Suprapubic skin (tissue), 4 donors: ENCODE measurements around the gene KISS1. TPM values are rescaled to one million over a fixed set of nuclear protein-coding genes. Genes with fewer than 3 reads are reported as not detected.

Source experiments
- DNase-seq, 2 donors: peaks; one replicate each; pipeline ENCODE4 v3.0.0-alpha.2; 2019; ENCODE audit warnings: low spot score in 2 of 2
- H3K27ac ChIP-seq: fragments of 200-600 bp; sonication (generic); one replicate; pipeline ENCODE4 v1.5.1; 2019
- H3K27me3 ChIP-seq: fragments of 200-600 bp; sonication (generic); one replicate; pipeline ENCODE4 v1.5.1; 2019
- H3K36me3 ChIP-seq: fragments of 200-600 bp; sonication (generic); one replicate; pipeline ENCODE4 v1.5.1; 2019
- H3K4me1 ChIP-seq: fragments of 200-600 bp; sonication (generic); one replicate; pipeline ENCODE4 v1.5.1; 2019
- H3K4me3 ChIP-seq: fragments of 200-600 bp; sonication (generic); one replicate; pipeline ENCODE4 v1.5.1; 2019; ENCODE audit warnings: mild to moderate bottlenecking
- H3K9me3 ChIP-seq: fragments of 200-600 bp; sonication (generic); one replicate; pipeline ENCODE4 v1.5.1; 2019
- EP300 ChIP-seq: sonication (generic); formaldehyde crosslinking; IDR thresholded peaks from one replicate; pipeline ENCODE4 v1.6.1; 2017; ENCODE audit warnings: antibody characterized with exemption
- POLR2A ChIP-seq, 2 donors: fragments of 450-650 bp; IDR thresholded peaks; one replicate each; pipeline ENCODE4 v1.6.1; 2017; ENCODE audit warnings: antibody characterized with exemption in 2 of 2, mild to moderate bottlenecking in 2 of 2, moderate library complexity in 2 of 2
- POLR2AphosphoS5 ChIP-seq, 3 donors: sonication (generic); formaldehyde crosslinking; IDR thresholded peaks; one replicate each; pipeline ENCODE4 v1.6.1; 2017; ENCODE audit warnings: antibody characterized with exemption in 3 of 3
- WGBS: methylation state at CpG from one replicate; pipeline ENCODE4 v1.1.5; 2018; 5-methylcytosine and 5-hydroxymethylcytosine counted together
- total RNA-seq, 4 donors: library from RNA; depleted of rRNA; stranded (reverse); fragments of >200 nt; gene quantifications; one replicate each; pipeline ENCODE4 v1.1.0, GENCODE V29; 2016
- TF ChIP-seq, protein P1 (sequence below), 2 donors: fragments of 200-600 bp in 1 of 2; fragments of 450-650 bp in 1 of 2; sonication (generic) in 1 of 2; IDR thresholded peaks; one replicate each; pipeline ENCODE4 v1.5.1; 2016 to 2019; ENCODE audit warnings: antibody characterized with exemption in 2 of 2, mild to moderate bottlenecking in 1 of 2, moderate library complexity in 1 of 2

The KISS1 gene
- total RNA-seq, 4 donors from 2014 or later: not detected

DNA sequence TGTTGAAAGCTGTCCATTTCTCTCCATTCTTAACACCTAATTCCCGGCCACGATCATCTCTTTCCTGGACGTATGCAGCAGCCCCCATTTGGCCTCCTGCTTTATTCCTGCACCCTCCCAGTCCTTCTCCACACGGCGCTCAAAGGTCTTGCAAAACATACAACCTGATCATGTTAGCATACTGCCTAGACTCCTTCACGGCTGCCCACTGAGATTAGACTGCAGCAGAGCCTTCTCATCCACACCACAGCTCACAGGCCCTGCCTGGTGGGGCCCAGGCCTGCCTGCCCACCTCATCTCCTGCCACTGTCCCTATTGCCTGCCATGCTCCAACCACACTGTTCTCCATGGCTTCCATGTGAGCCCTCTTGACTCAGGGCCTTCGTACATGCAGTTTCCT lies 14.8 kb upstream of the KISS1 start:
- no peaks in the 10 kb centered on the region for H3K27me3 ChIP-seq
- peak; percentile 40 to 50 for DNase-seq
- TF ChIP-seq POLR2A (IDR thresholded peaks at IDR 0.05) (no peak), POLR2AphosphoS5 (IDR thresholded peaks at IDR 0.05) (no peak), EP300 (no peak)
- TF ChIP-seq, protein P1, sequence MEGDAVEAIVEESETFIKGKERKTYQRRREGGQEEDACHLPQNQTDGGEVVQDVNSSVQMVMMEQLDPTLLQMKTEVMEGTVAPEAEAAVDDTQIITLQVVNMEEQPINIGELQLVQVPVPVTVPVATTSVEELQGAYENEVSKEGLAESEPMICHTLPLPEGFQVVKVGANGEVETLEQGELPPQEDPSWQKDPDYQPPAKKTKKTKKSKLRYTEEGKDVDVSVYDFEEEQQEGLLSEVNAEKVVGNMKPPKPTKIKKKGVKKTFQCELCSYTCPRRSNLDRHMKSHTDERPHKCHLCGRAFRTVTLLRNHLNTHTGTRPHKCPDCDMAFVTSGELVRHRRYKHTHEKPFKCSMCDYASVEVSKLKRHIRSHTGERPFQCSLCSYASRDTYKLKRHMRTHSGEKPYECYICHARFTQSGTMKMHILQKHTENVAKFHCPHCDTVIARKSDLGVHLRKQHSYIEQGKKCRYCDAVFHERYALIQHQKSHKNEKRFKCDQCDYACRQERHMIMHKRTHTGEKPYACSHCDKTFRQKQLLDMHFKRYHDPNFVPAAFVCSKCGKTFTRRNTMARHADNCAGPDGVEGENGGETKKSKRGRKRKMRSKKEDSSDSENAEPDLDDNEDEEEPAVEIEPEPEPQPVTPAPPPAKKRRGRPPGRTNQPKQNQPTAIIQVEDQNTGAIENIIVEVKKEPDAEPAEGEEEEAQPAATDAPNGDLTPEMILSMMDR (IDR thresholded peaks at IDR 0.05): no peak
- H3K4me3 ChIP-seq: no peak overlapping the region
- H3K27ac ChIP-seq: no peak overlapping the region
- H3K36me3 ChIP-seq: no peaks in the 10 kb centered on the region
- no peaks in the 10 kb centered on the region for H3K9me3 ChIP-seq
- 87% methylated on average over 7 of the region's 7 CpGs for WGBS
- H3K4me1 ChIP-seq: peaks cover 22% of the 10 kb centered on the region

- Histone ChIP-seq H3K27me3 (no peaks in the 10 kb centered on the region), H3K4me1 (peaks cover 17% of the 10 kb centered on the region), H3K36me3 (no peaks in the 10 kb centered on the region), H3K9me3 (no peaks in the 10 kb centered on the region), H3K4me3 (no peak overlapping the region), H3K27ac (no peak overlapping the region)
- TF ChIP-seq, protein P1 (IDR thresholded peaks at IDR 0.05): peak; percentile 40 to 93
- TF ChIP-seq POLR2AphosphoS5 (IDR thresholded peaks at IDR 0.05): no peak
- TF ChIP-seq EP300: no peak
- no peak for TF ChIP-seq POLR2A (IDR thresholded peaks at IDR 0.05)
- 15% methylated on average over 12 of the region's 13 CpGs for WGBS
- peak; percentile 73 to 87 for DNase-seq
Measured at GRCh38 chr1:204207136-204207616, 10.9 kb upstream of the KISS1 start.

DNA sequence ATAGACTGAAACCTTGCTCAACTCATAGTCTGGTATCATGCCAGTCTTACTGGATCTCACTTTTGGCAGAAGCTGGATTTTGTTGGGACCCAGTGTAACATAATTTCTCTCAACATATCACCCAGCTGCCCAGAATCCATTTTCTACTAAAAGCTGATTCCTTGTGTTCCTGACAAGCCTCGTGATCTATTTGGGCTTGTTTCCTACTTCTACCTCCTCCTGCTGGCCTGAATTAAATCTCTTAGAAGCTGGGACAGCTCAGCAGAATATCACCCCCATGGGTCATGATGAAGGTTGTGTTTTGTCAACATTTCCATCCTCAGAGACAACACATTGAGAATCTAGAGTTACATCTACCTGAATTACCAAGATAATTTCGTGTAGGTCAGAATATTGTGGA lies 9.8 kb upstream of the KISS1 start:
- no peaks in the 10 kb centered on the region for H3K9me3 ChIP-seq
- H3K36me3 ChIP-seq: no peaks in the 10 kb centered on the region
- DNase-seq: peak in 1 of 2 donors; percentile 7
- WGBS: 31% methylated on average over 2 of the region's 2 CpGs
- H3K27ac ChIP-seq: no peak overlapping the region
- no peak overlapping the region for H3K4me3 ChIP-seq
- no peak for TF ChIP-seq POLR2AphosphoS5 (IDR thresholded peaks at IDR 0.05)
- TF ChIP-seq, protein P1 (IDR thresholded peaks at IDR 0.05): no peak
- no peak for TF ChIP-seq EP300
- TF ChIP-seq POLR2A (IDR thresholded peaks at IDR 0.05): no peak
- peaks cover 17% of the 10 kb centered on the region for H3K4me1 ChIP-seq
- H3K27me3 ChIP-seq: no peaks in the 10 kb centered on the region

GRCh38 chr1:204205486-204205885 lies 9.2 kb upstream of the KISS1 start:
- TF ChIP-seq, protein P1 (IDR thresholded peaks at IDR 0.05): no peak
- TF ChIP-seq EP300 (no peak), POLR2AphosphoS5 (IDR thresholded peaks at IDR 0.05) (no peak), POLR2A (IDR thresholded peaks at IDR 0.05) (no peak)
- DNase-seq: no peak
- Histone ChIP-seq H3K4me3 (no peak overlapping the region), H3K36me3 (no peaks in the 10 kb centered on the region), H3K27ac (no peak overlapping the region), H3K27me3 (no peaks in the 10 kb centered on the region), H3K9me3 (no peaks in the 10 kb centered on the region), H3K4me1 (peaks cover 17% of the 10 kb centered on the region)

GRCh38 chr1:204204944-204205343 lies 8.7 kb upstream of the KISS1 start:
- Histone ChIP-seq H3K27me3 (no peaks in the 10 kb centered on the region), H3K4me3 (no peak overlapping the region), H3K36me3 (no peaks in the 10 kb centered on the region), H3K9me3 (no peaks in the 10 kb centered on the region), H3K4me1 (peaks cover 17% of the 10 kb centered on the region), H3K27ac (no peak overlapping the region)
- DNase-seq: no peak
- WGBS: 85% methylated on average over 2 of the region's 2 CpGs
- TF ChIP-seq POLR2AphosphoS5 (IDR thresholded peaks at IDR 0.05) (no peak), EP300 (no peak), POLR2A (IDR thresholded peaks at IDR 0.05) (no peak)
- TF ChIP-seq, protein P1 (IDR thresholded peaks at IDR 0.05): no peak
